ENCODE results near the gene F12. TPM values are rescaled to one million over a fixed set of nuclear protein-coding genes. Genes with fewer than 3 reads are reported as not detected.
A peak's percentile ranks its signal among the peaks of the same experiment; 100 is the strongest.

F12 gene
- total RNA-seq, 1 donor from 2014 or later: 2.8 TPM

GRCh38 chr5:177432143-177432838, 22.9 kb upstream of the F12 start:
- Mint-ChIP-seq H3K27me3 (no peaks in the 10 kb centered on the region), H3K4me3 (peak overlapping the region; percentile 96), H3K27ac (peak overlapping the region; percentile 94), H3K9me3 (no peaks in the 10 kb centered on the region), H3K4me1 (peaks cover 60% of the 10 kb centered on the region), H3K36me3 (ENCODE audit: low read depth) (peaks cover 69% of the 10 kb centered on the region)
- no peak for DNase-seq
- intact Hi-C loops (cut with micrococcal nuclease): no loop called here

- Mint-ChIP-seq H3K4me1 (peaks cover 57% of the 10 kb centered on the region), H3K9me3 (no peaks in the 10 kb centered on the region), H3K27me3 (no peaks in the 10 kb centered on the region), H3K4me3 (peak overlapping the region; percentile 96), H3K36me3 (ENCODE audit: low read depth) (peaks cover 64% of the 10 kb centered on the region), H3K27ac (peak overlapping the region; percentile 94)
- peak; percentile 92 for DNase-seq
- intact Hi-C loops (cut with micrococcal nuclease): no loop called here
These were observed 22.2 kb upstream of the F12 start for GRCh38 chr5:177431317-177432142.

- Mint-ChIP-seq H3K27ac (peak overlapping the region; percentile 94), H3K27me3 (no peaks in the 10 kb centered on the region), H3K4me1 (peaks cover 61% of the 10 kb centered on the region), H3K4me3 (peak overlapping the region; percentile 96), H3K36me3 (ENCODE audit: low read depth) (peaks cover 62% of the 10 kb centered on the region), H3K9me3 (no peaks in the 10 kb centered on the region)
- intact Hi-C loops (cut with micrococcal nuclease): no loop called here
- no peak for DNase-seq
These were observed 21.6 kb upstream of the F12 start for GRCh38 chr5:177430972-177431316.

- intact Hi-C loops (cut with micrococcal nuclease): no loop called here
- peaks cover 57% of the 10 kb centered on the region for H3K36me3 Mint-ChIP-seq (ENCODE audit: low read depth)
These were observed 21.0 kb upstream of the F12 start for GRCh38 chr5:177430140-177430951.

GRCh38 chr5:177429248-177430040, 20.1 kb upstream of the F12 start:
- Mint-ChIP-seq H3K4me3 (peak overlapping the region; percentile 96), H3K36me3 (ENCODE audit: low read depth) (peaks cover 51% of the 10 kb centered on the region)

More at GRCh38 chr5:177430140-177430951, 21.0 kb upstream of the F12 start:
- no peak for DNase-seq
- Mint-ChIP-seq H3K4me1 (peaks cover 65% of the 10 kb centered on the region), H3K27ac (peak overlapping the region; percentile 94), H3K27me3 (no peaks in the 10 kb centered on the region), H3K9me3 (no peaks in the 10 kb centered on the region), H3K4me3 (peak overlapping the region; percentile 96)

GRCh38 chr5:177428574-177429217, 19.3 kb upstream of the F12 start:
- intact Hi-C loops (cut with micrococcal nuclease): loop anchor here (1.0 to 5.0 kb wide), 4 partner anchors 18 to 421 kb away; partner anchors contain the start of genes PRR7 and UIMC1
- peaks cover 45% of the 10 kb centered on the region for H3K36me3 Mint-ChIP-seq (ENCODE audit: low read depth)
- no peaks in the 10 kb centered on the region for H3K9me3 Mint-ChIP-seq
- peak overlapping the region; percentile 96 for H3K4me3 Mint-ChIP-seq
- peak; percentile 69 for DNase-seq
- peaks cover 68% of the 10 kb centered on the region for H3K4me1 Mint-ChIP-seq
- H3K27me3 Mint-ChIP-seq: no peaks in the 10 kb centered on the region
- H3K27ac Mint-ChIP-seq: peak overlapping the region; percentile 94

More at GRCh38 chr5:177429248-177430040, 20.1 kb upstream of the F12 start:
- H3K9me3 Mint-ChIP-seq: no peaks in the 10 kb centered on the region
- H3K27ac Mint-ChIP-seq: peak overlapping the region; percentile 94
- peak; percentile 94 for DNase-seq
- intact Hi-C loops (cut with micrococcal nuclease): loop anchor here (1.0 to 5.0 kb wide), 4 partner anchors 17 to 422 kb away; partner anchors contain the start of genes PRR7 and UIMC1
- peaks cover 72% of the 10 kb centered on the region for H3K4me1 Mint-ChIP-seq
- no peaks in the 10 kb centered on the region for H3K27me3 Mint-ChIP-seq

- H3K27me3 Mint-ChIP-seq: no peaks in the 10 kb centered on the region
- peak; percentile 77 for DNase-seq
- peak overlapping the region; percentile 94 for H3K27ac Mint-ChIP-seq
- H3K9me3 Mint-ChIP-seq: no peaks in the 10 kb centered on the region
- peak overlapping the region; percentile 96 for H3K4me3 Mint-ChIP-seq
- H3K4me1 Mint-ChIP-seq: peaks cover 66% of the 10 kb centered on the region
- H3K36me3 Mint-ChIP-seq (ENCODE audit: low read depth): peaks cover 41% of the 10 kb centered on the region
- intact Hi-C loops (cut with micrococcal nuclease): loop anchor here (2.0 to 5.0 kb wide), 2 partner anchors 63 to 421 kb away; partner anchors contain the start of gene UIMC1
These were observed 18.7 kb upstream of the F12 start for GRCh38 chr5:177427919-177428573.

GRCh38 chr5:177427211-177427822, 18.0 kb upstream of the F12 start:
- Mint-ChIP-seq H3K27me3 (no peaks in the 10 kb centered on the region), H3K4me3 (peak overlapping the region; percentile 96), H3K9me3 (no peaks in the 10 kb centered on the region), H3K4me1 (peaks cover 63% of the 10 kb centered on the region), H3K27ac (peak overlapping the region; percentile 94), H3K36me3 (ENCODE audit: low read depth) (peaks cover 39% of the 10 kb centered on the region)
- DNase-seq: no peak
- intact Hi-C loops (cut with micrococcal nuclease): loop anchor here (2.0 to 5.0 kb wide), 2 partner anchors 63 to 420 kb away; partner anchors contain the start of gene UIMC1

GRCh38 chr5:177426566-177427210, 17.3 kb upstream of the F12 start, which contains the start of gene GRK6:
TSS of gene GRK6 (plus strand) at chr5:177426676. CDS start at chr5:177426846, 170 bp downstream.
- Mint-ChIP-seq H3K27ac (peak within 1 kb of the TSS; percentile 98), H3K4me1 (peaks cover 59% of the 10 kb centered on the region), H3K9me3 (no peaks in the 10 kb centered on the region), H3K36me3 (ENCODE audit: low read depth) (peaks cover 35% of the 10 kb centered on the region), H3K27me3 (no peaks in the 10 kb centered on the region), H3K4me3 (peak within 1 kb of the TSS; percentile 96)
- DNase-seq: peak; percentile 93
- intact Hi-C loops (cut with micrococcal nuclease): loop anchor here (1.0 to 5.0 kb wide), 6 partner anchors 29 to 419 kb away; partner anchors contain the start of genes PDLIM7 and UIMC1

- Mint-ChIP-seq H3K36me3 (ENCODE audit: low read depth) (peaks cover 30% of the 10 kb centered on the region), H3K27me3 (no peaks in the 10 kb centered on the region), H3K4me3 (peak overlapping the region; percentile 93), H3K4me1 (peaks cover 52% of the 10 kb centered on the region), H3K27ac (peak overlapping the region; percentile 98), H3K9me3 (no peaks in the 10 kb centered on the region)
- intact Hi-C loops (cut with micrococcal nuclease): loop anchor here (1.0 to 5.0 kb wide), 6 partner anchors 29 to 419 kb away; partner anchors contain the start of genes PDLIM7 and UIMC1
- DNase-seq: peak; percentile 100
These were observed 16.6 kb upstream of the F12 start for GRCh38 chr5:177425801-177426565.

All from activated CD4-positive, alpha-beta T cell treated with anti-CD3 and anti-CD28 coated beads, Interleukin-2, amount 10 ng/mL, durations not matched to agents 24 days and 14 days (primary cell).